GM12878 (cell line): ENCODE data around the gene MRPL34.

Source experiments
- ATF7 ChIP-seq: fragments of 450-650 bp; IDR thresholded peaks from 2 replicates; pipeline ENCODE4 v1.6.1; 2016; ENCODE audit warnings: low read depth, mild to moderate bottlenecking
- CHD1 ChIP-seq: IDR thresholded peaks from 2 replicates; pipeline ENCODE4 v1.6.1; 2012; ENCODE audit warnings: low read depth, low read length, improper control_type of control experiment
- CHD2 ChIP-seq: IDR thresholded peaks from 2 replicates; pipeline ENCODE4 v1.6.1; 2011; ENCODE audit warnings: low read depth, low read length, improper control_type of control experiment, borderline replicate concordance
- EP300 ChIP-seq, 2 experiments: fragments of 150-350 bp in 1 of 2; IDR thresholded peaks; 2 replicates each; pipeline ENCODE4 v1.6.1; 2011 to 2012; ENCODE audit warnings: low read depth in 2 of 2, low read length in 2 of 2, borderline replicate concordance in 1 of 2, improper control_type of control experiment in 1 of 2, inconsistent platforms in 1 of 2; ENCODE audit not compliant: control insufficient read depth in 1 of 2
- ESRRA ChIP-seq: IDR thresholded peaks from 2 replicates; pipeline ENCODE4 v1.6.1; 2012; ENCODE audit warnings: mild to moderate bottlenecking, low read length, improper control_type of control experiment
- EZH2 ChIP-seq: IDR thresholded peaks from 2 replicates; pipeline ENCODE4 v1.6.1; 2012; ENCODE audit warnings: low read depth, mild to moderate bottlenecking, control low read depth, inconsistent platforms, low read length, borderline replicate concordance; ENCODE audit not compliant: control insufficient read depth
- PAX5 ChIP-seq: IDR thresholded peaks from 2 replicates; pipeline ENCODE4 v1.6.1; 2011; ENCODE audit warnings: low read depth, low read length, borderline replicate concordance
- POLR2A ChIP-seq: IDR thresholded peaks from 2 replicates; pipeline ENCODE4 v1.6.1; 2011; ENCODE audit warnings: low read depth, mild to moderate bottlenecking, low read length
- POLR2AphosphoS5 ChIP-seq: IDR thresholded peaks from 2 replicates; pipeline ENCODE4 v1.6.1; 2011; ENCODE audit warnings: mild to moderate bottlenecking, low read length, inconsistent platforms
- ZNF274 ChIP-seq: IDR thresholded peaks from one replicate; pipeline ENCODE4 v1.8.0; 2011; ENCODE audit not compliant: insufficient read length, insufficient read depth
- TF ChIP-seq, protein P1 (sequence below): IDR thresholded peaks from 2 replicates; pipeline ENCODE4 v1.6.1; 2012; ENCODE audit warnings: mild to moderate bottlenecking, low read depth, low read length
- TF ChIP-seq, protein P2 (sequence below): IDR thresholded peaks from 2 replicates; pipeline ENCODE4 v1.6.1; 2012; ENCODE audit warnings: low read depth, low read length, improper control_type of control experiment
- TF ChIP-seq, protein P3 (sequence below), 3 experiments: IDR thresholded peaks in 2 of 3; conservative IDR thresholded peaks in 1 of 3; 2 replicates each; pipeline ENCODE4 v1.5.1; 2011; ENCODE audit warnings: low read depth in 3 of 3, low read length in 3 of 3, mild to moderate bottlenecking in 3 of 3, control low read depth in 2 of 3, moderate library complexity in 2 of 3, inconsistent platforms in 1 of 3, mixed read lengths in 1 of 3; ENCODE audit not compliant: control insufficient read depth in 2 of 3, insufficient read depth in 1 of 3; ENCODE audit errors: extremely low read depth in 1 of 3

DNA sequence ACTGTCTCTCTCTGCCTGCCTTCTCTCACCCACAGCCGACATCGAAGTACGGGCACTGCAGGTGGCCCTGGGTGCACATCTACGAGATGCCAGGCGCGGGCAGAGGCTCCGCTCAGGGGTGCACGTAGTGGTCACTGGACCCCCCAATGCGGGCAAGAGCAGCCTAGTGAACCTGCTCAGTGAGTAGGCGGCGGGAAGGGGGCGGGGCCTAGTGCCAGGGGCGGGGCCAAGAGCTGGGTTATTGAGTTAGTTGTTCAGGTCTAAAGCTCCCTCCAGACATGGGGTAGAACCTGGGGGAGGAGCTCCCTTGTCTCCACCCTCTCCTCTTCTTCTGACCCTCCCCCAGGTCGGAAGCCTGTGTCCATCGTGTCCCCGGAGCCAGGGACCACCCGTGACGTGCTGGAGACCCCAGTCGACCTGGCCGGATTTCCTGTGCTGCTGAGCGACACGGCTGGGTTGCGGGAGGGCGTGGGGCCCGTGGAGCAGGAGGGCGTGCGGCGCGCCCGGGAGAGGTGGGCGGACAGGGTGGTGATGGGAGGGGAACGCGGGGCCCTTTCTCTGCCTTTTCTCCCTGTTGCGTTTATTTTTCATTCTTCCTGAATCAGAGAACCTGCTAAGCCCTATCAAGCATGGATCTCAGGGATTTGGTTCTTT, 33.5 kb downstream of the MRPL34 start:
- TF ChIP-seq CHD2 (no peak), PAX5 (no peak), ATF7 (no peak), POLR2A (no peak), EP300 (IDR thresholded peaks at IDR 0.05; ENCODE audit: borderline replicate concordance in 1 of 2, control insufficient read depth in 1 of 2, low read depth in 2 of 2, low read length in 2 of 2) (no peak), ZNF274 (no peak), CHD1 (no peak), ESRRA (no peak), POLR2AphosphoS5 (no peak), EZH2 (no peak)
- TF ChIP-seq, protein P1, sequence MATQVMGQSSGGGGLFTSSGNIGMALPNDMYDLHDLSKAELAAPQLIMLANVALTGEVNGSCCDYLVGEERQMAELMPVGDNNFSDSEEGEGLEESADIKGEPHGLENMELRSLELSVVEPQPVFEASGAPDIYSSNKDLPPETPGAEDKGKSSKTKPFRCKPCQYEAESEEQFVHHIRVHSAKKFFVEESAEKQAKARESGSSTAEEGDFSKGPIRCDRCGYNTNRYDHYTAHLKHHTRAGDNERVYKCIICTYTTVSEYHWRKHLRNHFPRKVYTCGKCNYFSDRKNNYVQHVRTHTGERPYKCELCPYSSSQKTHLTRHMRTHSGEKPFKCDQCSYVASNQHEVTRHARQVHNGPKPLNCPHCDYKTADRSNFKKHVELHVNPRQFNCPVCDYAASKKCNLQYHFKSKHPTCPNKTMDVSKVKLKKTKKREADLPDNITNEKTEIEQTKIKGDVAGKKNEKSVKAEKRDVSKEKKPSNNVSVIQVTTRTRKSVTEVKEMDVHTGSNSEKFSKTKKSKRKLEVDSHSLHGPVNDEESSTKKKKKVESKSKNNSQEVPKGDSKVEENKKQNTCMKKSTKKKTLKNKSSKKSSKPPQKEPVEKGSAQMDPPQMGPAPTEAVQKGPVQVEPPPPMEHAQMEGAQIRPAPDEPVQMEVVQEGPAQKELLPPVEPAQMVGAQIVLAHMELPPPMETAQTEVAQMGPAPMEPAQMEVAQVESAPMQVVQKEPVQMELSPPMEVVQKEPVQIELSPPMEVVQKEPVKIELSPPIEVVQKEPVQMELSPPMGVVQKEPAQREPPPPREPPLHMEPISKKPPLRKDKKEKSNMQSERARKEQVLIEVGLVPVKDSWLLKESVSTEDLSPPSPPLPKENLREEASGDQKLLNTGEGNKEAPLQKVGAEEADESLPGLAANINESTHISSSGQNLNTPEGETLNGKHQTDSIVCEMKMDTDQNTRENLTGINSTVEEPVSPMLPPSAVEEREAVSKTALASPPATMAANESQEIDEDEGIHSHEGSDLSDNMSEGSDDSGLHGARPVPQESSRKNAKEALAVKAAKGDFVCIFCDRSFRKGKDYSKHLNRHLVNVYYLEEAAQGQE: no peak
- TF ChIP-seq, protein P2, sequence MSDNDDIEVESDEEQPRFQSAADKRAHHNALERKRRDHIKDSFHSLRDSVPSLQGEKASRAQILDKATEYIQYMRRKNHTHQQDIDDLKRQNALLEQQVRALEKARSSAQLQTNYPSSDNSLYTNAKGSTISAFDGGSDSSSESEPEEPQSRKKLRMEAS: no peak
- TF ChIP-seq, protein P3, sequence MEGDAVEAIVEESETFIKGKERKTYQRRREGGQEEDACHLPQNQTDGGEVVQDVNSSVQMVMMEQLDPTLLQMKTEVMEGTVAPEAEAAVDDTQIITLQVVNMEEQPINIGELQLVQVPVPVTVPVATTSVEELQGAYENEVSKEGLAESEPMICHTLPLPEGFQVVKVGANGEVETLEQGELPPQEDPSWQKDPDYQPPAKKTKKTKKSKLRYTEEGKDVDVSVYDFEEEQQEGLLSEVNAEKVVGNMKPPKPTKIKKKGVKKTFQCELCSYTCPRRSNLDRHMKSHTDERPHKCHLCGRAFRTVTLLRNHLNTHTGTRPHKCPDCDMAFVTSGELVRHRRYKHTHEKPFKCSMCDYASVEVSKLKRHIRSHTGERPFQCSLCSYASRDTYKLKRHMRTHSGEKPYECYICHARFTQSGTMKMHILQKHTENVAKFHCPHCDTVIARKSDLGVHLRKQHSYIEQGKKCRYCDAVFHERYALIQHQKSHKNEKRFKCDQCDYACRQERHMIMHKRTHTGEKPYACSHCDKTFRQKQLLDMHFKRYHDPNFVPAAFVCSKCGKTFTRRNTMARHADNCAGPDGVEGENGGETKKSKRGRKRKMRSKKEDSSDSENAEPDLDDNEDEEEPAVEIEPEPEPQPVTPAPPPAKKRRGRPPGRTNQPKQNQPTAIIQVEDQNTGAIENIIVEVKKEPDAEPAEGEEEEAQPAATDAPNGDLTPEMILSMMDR (IDR thresholded peaks at IDR 0.05 in 2 of 3, conservative IDR thresholded peaks at IDR 0.05 in 1 of 3; ENCODE audit: control insufficient read depth in 2 of 3, extremely low read depth in 1 of 3, insufficient read depth in 1 of 3, low read depth in 3 of 3, low read length in 3 of 3): no peak
